Mammary epithelial cell (primary cell): Measurements from ENCODE around the gene KAT8.

ENCODE experiments used
- CTCF ChIP-seq, 2 donors: IDR thresholded peaks in 1 of 2; conservative IDR thresholded peaks in 1 of 2; 2 replicates each; pipeline ENCODE4 v1.5.1; 2011 to 2012; ENCODE audit warnings: inconsistent platforms in 2 of 2, low read length in 2 of 2, mild to moderate bottlenecking in 2 of 2, control low read depth in 1 of 2, low read depth in 1 of 2; ENCODE audit not compliant: insufficient read depth in 1 of 2; ENCODE audit errors: extremely low read depth in 1 of 2
- EZH2 ChIP-seq: IDR thresholded peaks from 2 replicates; pipeline ENCODE4 v1.6.1; 2012; ENCODE audit warnings: low read length, inconsistent platforms, borderline replicate concordance

GRCh38 chr16:31157136-31157535, 39.7 kb downstream of the KAT8 start:
- TF ChIP-seq CTCF (conservative IDR thresholded peaks at IDR 0.05 in 1 of 2, IDR thresholded peaks at IDR 0.05 in 1 of 2; ENCODE audit: extremely low read depth in 1 of 2, insufficient read depth in 1 of 2, low read depth in 1 of 2, low read length in 2 of 2) (no peak), EZH2 (no peak)
